Tibial nerve (tissue), 3 donors: Measurements from ENCODE around the gene GRID1.

Experiments used
- POLR2A ChIP-seq, 2 donors: fragments of 450-650 bp; IDR thresholded peaks; one replicate each; pipeline ENCODE4 v1.6.1; 2017; ENCODE audit warnings: antibody characterized with exemption in 2 of 2, mild to moderate bottlenecking in 2 of 2, moderate library complexity in 2 of 2
- TF ChIP-seq, protein P1 (sequence below), 5 experiments: fragments of 200-600 bp in 3 of 5; fragments of 450-650 bp in 2 of 5; sonication (generic) in 3 of 5; IDR thresholded peaks; one replicate each; pipeline ENCODE4 v1.5.1; 2016 to 2019; ENCODE audit warnings: antibody characterized with exemption in 5 of 5, mild to moderate bottlenecking in 3 of 5, moderate library complexity in 2 of 5

GRCh38 chr10:85665078-85665477, 701.5 kb downstream of the GRID1 start:
- TF ChIP-seq, protein P1, sequence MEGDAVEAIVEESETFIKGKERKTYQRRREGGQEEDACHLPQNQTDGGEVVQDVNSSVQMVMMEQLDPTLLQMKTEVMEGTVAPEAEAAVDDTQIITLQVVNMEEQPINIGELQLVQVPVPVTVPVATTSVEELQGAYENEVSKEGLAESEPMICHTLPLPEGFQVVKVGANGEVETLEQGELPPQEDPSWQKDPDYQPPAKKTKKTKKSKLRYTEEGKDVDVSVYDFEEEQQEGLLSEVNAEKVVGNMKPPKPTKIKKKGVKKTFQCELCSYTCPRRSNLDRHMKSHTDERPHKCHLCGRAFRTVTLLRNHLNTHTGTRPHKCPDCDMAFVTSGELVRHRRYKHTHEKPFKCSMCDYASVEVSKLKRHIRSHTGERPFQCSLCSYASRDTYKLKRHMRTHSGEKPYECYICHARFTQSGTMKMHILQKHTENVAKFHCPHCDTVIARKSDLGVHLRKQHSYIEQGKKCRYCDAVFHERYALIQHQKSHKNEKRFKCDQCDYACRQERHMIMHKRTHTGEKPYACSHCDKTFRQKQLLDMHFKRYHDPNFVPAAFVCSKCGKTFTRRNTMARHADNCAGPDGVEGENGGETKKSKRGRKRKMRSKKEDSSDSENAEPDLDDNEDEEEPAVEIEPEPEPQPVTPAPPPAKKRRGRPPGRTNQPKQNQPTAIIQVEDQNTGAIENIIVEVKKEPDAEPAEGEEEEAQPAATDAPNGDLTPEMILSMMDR (IDR thresholded peaks at IDR 0.05): no peak
- TF ChIP-seq POLR2A (IDR thresholded peaks at IDR 0.05): no peak
